ENCODE measurements around the gene ESR1.
"Not testable (repeated sequence)": the region's sequence is repeated elsewhere in the genome, so short reads cannot be mapped to it uniquely, and the experiment has no call there.

Gene ESR1

DNA sequence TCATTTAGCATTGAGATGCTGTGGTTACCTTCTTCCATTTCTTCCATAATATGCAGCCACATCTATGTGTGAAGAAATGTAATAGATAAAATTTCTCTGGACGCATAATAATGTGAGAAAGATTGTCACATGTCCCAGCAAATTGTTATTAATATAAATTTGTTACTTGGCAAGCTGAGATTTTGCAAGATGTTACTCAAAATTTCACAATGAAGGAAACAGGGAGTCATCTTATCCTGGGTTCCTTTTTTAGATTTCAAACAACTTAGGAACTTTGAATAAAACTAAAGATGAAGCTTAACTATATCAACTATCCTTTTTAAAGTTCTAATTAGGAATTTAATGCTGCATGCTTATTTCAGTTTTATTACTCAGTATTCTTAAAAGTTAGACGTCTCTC, 3.6 kb downstream of the ESR1 start:
- in situ Hi-C loops (cut with MboI; ENCODE audit: low sequenced_read_pairs): no loop called here

DNA sequence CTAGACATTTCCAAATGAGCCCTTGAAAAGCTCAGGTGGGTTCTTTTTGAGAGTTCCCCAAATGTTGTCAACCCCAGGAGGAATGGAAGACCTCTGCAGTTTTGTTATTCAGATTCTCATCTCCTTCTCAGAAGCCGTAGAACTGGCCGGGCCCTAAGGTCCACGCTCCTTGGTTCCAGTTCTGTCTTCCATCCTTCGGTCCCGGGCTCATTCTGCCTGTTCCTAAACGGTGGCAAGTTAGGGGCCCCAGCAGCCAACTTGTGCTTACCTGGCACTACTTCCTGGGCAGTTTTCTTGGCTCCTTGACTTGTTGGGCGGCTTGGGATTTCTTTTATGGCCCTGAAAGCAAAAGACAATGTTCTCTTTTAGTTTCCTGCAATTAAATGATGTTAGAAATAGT, 6.4 kb downstream of the ESR1 start:
- in situ Hi-C loops (cut with MboI; ENCODE audit: low sequenced_read_pairs): no loop called here

DNA sequence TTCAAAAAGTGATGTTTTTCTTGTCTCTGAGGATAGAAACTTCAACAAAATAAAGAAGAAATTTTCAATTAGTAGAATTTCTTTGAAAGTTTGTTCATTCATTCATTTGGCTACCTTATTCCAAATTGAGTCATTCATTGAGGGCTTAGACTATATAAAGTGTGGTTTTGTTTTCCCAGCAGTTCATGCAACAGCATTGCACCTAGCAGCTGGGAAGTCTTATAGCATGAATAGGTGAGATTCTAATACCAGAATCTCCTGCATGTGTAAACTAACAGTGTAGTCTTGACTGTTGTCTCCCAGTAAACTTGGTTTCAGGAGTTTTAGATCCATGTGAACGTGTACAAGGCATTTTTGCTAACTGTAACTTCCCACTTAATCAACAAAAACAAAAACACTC, 7.1 kb downstream of the ESR1 start:
- in situ Hi-C loops (cut with MboI; ENCODE audit: low sequenced_read_pairs): no loop called here

DNA sequence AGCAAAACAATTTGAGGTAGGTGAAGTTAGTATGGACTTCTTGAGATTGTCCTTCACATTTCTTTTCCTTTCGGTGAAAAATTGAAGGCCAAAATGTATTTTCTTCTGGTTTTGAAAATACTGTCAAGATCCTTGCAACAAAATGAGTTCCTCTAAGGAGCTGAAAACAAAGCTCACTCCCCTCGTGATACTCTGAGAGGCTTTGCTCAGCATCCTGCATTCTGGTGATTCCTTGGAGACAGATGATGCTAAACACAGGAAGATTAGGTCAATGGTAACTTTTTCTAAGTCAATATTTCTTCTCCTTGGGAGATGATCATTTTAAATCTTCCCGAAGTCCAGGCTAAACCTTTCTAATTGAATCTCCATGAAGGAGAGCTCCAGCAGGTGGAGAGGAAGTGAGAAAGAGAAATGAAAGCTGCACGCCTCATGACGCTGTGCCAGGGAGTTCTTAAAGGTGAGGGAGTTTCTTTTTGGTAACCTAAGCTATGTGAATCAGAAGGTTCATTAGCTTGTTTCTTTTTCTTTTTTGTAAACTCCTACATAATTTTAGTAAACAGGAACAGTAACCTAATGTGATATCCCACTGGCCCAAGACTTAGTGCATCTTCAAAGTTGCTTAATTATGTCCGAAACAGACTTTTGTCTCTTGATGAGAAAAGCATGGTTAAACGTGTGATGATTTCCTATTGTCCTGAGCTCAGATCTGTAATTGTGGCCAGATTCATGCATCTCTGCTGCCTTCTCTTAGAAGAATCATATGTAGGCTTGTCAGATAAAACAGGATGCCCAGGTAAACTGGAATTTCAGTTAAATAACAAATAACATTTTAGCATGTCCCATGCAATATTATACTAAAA, 15.0 kb downstream of the ESR1 start:
- in situ Hi-C loops (cut with MboI; ENCODE audit: low sequenced_read_pairs): no loop called here

GRCh38 chr6:151826517-151827142, 19.1 kb downstream of the ESR1 start:
- in situ Hi-C loops (cut with MboI; ENCODE audit: low sequenced_read_pairs): no loop called here

GRCh38 chr6:151832710-151833109, 25.2 kb downstream of the ESR1 start:
- in situ Hi-C loops (cut with MboI; ENCODE audit: low sequenced_read_pairs): no loop called here

- in situ Hi-C loops (cut with MboI; ENCODE audit: low sequenced_read_pairs): no loop called here
Observed at GRCh38 chr6:151835396-151835795, 27.9 kb downstream of the ESR1 start.

GRCh38 chr6:151837223-151837622, 29.7 kb downstream of the ESR1 start:
- in situ Hi-C loops (cut with MboI; ENCODE audit: low sequenced_read_pairs): no loop called here

DNA sequence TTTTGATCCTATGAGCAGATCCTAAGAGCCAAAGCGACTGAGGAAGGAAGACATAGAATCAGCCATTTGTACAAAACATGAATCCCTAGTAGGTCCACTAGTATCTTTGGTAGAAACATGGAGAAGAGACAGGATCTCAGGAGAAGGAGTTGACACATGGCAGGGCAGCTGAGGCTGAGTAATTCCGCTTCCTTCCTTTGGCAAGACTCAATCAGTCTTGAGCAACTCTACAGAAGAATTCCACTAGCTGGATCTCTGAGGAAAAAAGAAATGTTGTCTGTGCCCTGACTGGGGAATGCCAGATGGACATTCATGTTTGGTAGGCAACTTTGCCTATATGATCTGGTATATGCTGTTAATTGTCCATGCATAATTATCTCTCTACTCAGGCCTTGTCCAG, 35.3 kb downstream of the ESR1 start:
- in situ Hi-C loops (cut with MboI; ENCODE audit: low sequenced_read_pairs): no loop called here

DNA sequence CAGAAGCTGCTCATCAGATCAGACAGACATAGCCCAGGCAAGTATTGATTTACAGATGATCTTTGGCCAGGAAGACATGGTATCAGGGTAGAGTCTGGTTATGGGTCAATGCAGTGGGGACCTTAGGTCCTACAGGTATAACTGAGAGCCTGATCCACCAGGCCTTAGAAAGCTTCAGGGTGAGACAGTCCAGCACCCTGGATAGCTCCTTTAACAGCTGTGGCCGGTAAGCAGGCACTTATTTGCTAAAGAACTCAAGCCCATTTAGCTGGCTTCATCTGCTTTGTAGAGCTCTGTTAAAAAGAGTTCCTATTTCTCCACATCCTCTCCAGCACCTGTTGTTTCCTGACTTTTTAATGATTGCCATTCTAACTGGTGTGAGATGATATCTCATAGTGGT, 39.6 kb downstream of the ESR1 start:
- in situ Hi-C loops (cut with MboI; ENCODE audit: low sequenced_read_pairs): no loop called here

DNA sequence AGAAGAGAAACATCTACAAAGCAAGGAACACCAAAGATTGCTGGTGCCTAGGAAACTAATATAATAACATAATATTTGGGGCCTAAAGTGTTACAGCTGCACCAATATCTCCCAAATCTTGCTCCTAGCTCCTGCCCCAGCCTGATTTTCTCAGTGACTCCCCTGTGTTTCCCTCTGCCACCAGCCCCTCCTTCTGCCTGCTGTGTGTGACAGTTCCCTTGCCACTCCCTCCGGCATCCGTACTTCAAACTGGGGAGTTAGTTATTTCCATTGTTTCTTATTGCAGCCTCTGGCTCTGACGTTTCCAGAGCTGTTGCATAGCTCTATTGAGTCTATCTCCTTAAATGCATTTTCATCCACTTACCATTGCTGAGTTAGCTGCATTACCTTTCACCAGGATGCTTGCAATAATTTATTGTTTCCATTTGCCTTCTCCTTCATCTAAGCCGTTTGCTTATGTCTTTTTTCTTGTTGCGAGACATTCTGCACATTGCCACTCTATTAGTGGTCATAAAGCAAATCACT, 43.1 kb downstream of the ESR1 start:
- in situ Hi-C loops (cut with MboI; ENCODE audit: low sequenced_read_pairs): no loop called here

DNA sequence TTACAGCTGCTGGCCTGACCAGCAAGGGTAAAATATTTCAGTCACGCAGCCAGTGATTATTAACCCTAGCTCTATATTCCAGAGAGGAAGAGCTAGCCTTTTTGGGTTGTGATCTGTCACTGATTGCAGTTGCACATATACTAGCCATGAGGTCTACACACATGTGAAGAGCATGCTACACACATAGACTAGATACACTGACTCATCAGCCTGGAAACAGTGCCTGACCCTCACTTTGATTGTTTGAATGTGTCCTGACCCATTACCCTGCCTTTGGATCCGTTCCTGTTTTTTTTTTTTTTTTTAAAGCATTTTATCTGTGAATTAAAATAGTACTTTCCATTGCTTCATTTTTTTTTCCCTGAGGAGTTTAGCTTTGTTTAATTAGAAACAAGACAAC, 50.8 kb downstream of the ESR1 start:
- in situ Hi-C loops (cut with MboI; ENCODE audit: low sequenced_read_pairs): no loop called here

DNA sequence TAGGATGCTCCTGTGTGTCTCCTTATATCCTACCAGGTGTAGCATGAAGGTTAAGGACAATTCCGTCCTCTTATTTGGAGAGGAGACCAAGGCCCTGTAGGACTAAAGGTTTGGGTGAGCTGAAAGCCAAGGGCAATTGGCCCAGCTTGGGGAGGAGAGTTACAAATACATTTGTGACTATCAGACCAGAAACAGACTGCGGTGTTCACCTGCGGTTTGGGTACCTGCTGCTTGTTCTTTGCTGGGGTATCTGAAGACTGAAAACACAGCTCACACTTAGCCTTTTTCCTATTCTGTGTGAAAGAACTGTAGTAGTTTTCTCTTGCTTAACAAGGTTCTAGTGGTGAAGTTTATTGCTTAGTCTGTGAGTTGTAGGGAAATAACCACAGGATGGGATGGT, 55.0 kb downstream of the ESR1 start:
- in situ Hi-C loops (cut with MboI; ENCODE audit: low sequenced_read_pairs): no loop called here

DNA sequence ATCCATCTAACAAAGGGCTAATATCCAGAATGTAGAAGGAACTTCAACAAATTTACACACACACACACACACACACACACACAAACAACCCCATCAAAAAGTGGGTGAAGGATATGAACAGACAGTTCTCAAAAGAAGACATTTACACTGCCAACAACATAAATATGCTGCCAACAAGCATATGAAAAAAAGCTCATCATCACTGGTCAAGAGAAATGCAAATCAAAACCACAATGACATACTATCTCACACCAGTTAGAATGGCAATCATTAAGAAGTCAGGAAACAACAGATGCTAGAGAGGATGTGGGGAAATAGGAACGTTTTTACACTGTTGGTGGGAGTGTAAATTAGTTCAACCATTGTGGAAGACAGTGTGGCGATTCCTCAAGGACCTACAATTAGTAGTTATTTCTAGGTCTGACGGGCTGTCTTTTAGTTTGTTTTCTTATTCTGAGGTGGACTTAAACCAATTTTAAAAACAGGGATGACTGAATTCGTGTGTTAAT, 59.9 kb downstream of the ESR1 start:
- in situ Hi-C loops (cut with MboI; ENCODE audit: low sequenced_read_pairs): not testable (repeated sequence)

GRCh38 chr6:151869345-151869744, 61.9 kb downstream of the ESR1 start:
- in situ Hi-C loops (cut with MboI; ENCODE audit: low sequenced_read_pairs): no loop called here

GRCh38 chr6:151869787-151870186, 62.3 kb downstream of the ESR1 start:
- in situ Hi-C loops (cut with MboI; ENCODE audit: low sequenced_read_pairs): no loop called here

DNA sequence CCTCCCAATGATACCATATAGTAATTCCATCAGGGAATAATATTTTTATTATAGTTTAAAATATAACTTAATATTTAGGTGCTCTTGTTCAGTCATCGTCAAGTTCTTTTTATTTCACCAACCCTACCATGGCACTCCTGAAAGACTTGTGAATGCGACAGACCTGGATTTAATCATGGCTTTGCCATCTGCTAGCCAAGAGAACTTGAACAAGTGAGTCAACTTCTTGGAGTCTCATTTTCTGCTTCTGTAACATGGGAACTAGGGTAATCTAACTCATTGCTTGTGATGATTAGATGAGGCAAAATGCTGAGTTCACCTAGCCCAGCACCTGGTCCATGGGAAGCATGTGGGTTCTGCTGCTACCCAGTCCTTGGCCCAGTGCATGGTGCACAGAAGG, 62.9 kb downstream of the ESR1 start:
- in situ Hi-C loops (cut with MboI; ENCODE audit: low sequenced_read_pairs): no loop called here

GRCh38 chr6:151875524-151875923, 68.0 kb downstream of the ESR1 start:
- in situ Hi-C loops (cut with MboI; ENCODE audit: low sequenced_read_pairs): no loop called here

- in situ Hi-C loops (cut with MboI; ENCODE audit: low sequenced_read_pairs): no loop called here
Observed at GRCh38 chr6:151876122-151876521, 68.6 kb downstream of the ESR1 start.

GRCh38 chr6:151877458-151877857, 70.0 kb downstream of the ESR1 start:
- in situ Hi-C loops (cut with MboI; ENCODE audit: low sequenced_read_pairs): no loop called here

- in situ Hi-C loops (cut with MboI; ENCODE audit: low sequenced_read_pairs): no loop called here
Observed at GRCh38 chr6:151881231-151881630, 73.7 kb downstream of the ESR1 start.

DNA sequence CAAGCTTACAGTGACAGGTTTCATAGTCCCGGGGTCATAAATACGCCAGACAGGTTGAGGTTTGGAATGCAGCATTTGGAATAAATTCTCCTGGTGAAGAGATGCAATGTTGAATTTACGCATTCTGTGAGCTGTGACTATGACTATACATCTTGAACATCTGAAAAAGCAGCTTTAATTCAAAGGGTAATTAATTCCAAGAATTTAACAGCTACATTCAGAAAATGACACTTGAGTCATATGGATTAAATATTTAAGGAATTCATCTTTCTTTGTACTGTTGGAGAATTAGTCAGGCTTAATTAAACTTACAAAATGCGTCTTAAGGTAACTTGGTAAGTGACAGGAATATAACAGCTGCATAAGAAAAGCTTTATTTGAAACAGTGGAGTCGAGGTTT, 74.7 kb downstream of the ESR1 start:
- in situ Hi-C loops (cut with MboI; ENCODE audit: low sequenced_read_pairs): no loop called here
